ENCODE measurements around the gene RECK. TPM values are rescaled to one million over a fixed set of nuclear protein-coding genes. Genes with fewer than 3 reads are reported as not detected.
"Not testable (repeated sequence)": the region's sequence is repeated elsewhere in the genome, so short reads cannot be mapped to it uniquely, and the experiment has no call there.

The RECK gene
- total RNA-seq, 1 donor from 2014 or later, result 5.3 TPM

DNA sequence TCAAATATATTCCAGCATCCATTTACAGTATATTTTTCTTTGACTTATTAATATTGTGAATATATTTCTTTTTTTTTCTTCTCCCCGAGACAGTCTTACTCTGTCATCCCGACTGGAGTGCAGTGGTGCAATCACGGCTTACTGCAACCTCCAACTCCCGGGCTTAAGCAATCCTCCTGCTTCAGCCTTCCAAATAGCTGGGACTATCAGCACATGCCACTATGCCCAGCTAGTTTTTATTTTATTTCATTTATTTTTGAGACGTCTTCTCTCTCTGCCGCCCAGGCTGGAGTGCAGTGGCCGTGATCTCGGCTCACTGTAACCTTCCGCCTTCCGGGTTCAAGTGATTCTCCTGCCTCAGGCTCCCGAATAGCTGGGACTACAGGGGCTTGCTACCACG, 92.4 kb downstream of the RECK start:
- Mint-ChIP-seq H3K9me3 (no peaks in the 10 kb centered on the region), H3K36me3 (ENCODE audit: low read depth) (no peaks in the 10 kb centered on the region), H3K27ac (no peak overlapping the region), H3K4me1 (ENCODE audit: low read depth) (peaks cover 16% of the 10 kb centered on the region), H3K4me3 (ENCODE audit: low read depth) (no peak overlapping the region), H3K27me3 (ENCODE audit: low read depth) (peaks cover 5% of the 10 kb centered on the region)
- intact Hi-C loops (cut with micrococcal nuclease), result no loop called here
- DNase-seq (ENCODE audit: low spot score), result no peak

GRCh38 chr9:36131666-36132065, 95.0 kb downstream of the RECK start:
- not testable (repeated sequence) for H3K4me3 Mint-ChIP-seq (ENCODE audit: low read depth); DNase-seq (ENCODE audit: low spot score); H3K27ac Mint-ChIP-seq; H3K36me3 Mint-ChIP-seq (ENCODE audit: low read depth); H3K9me3 Mint-ChIP-seq
- intact Hi-C loops (cut with micrococcal nuclease), result loop anchor here (5.0 kb wide), 1 partner anchor 36 kb away; the partner anchor contains the start of gene CCIN
- Mint-ChIP-seq H3K4me1 (ENCODE audit: low read depth) (peaks cover 14% of the 10 kb centered on the region), H3K27me3 (ENCODE audit: low read depth) (peaks cover 13% of the 10 kb centered on the region)

GRCh38 chr9:36132086-36132485, 95.4 kb downstream of the RECK start:
- no peaks in the 10 kb centered on the region for H3K36me3 Mint-ChIP-seq (ENCODE audit: low read depth)
- no peak for DNase-seq (ENCODE audit: low spot score)
- no peak overlapping the region for H3K27ac Mint-ChIP-seq
- no peaks in the 10 kb centered on the region for H3K9me3 Mint-ChIP-seq
- H3K4me1 Mint-ChIP-seq (ENCODE audit: low read depth), result peaks cover 12% of the 10 kb centered on the region
- intact Hi-C loops (cut with micrococcal nuclease), result loop anchor here (5.0 kb wide), 1 partner anchor 35 kb away; the partner anchor contains the start of gene CCIN
- no peak overlapping the region for H3K4me3 Mint-ChIP-seq (ENCODE audit: low read depth)
- peaks cover 13% of the 10 kb centered on the region for H3K27me3 Mint-ChIP-seq (ENCODE audit: low read depth)

DNA sequence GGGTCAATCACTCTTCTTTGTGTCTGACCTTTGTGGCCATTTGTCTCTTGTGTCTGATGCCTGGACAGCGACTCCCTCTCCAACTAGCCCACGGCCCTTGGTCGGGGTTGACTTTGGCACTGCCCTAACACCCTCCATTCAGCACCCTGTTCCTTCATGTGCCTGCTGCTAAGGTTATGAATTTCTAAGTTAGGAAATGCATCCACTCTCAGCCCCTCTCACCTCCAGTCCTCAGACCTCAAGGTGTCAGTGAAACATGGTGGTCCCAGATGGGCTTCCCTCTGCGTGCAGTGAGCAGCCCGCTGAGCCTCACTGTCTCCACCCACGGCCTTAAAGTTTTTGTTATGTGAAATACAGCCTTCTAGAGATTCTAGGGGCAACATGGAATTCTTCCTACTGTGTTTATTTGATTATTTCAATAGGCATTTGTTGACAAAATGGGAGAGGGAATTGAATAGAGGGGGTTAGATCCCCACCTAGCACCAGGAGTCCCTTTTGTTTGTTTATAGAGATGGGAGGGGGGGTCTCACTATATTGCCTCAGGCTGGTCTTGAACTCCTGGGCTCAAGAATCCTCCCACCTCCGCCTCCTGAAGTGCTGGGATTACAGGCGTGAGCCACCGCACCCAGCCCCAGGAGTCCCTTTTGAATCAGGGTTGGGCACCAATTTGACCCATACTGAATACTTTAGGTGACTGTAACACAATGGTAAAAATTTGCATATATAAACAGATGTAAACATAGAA, 98.2 kb downstream of the RECK start:
- Mint-ChIP-seq H3K9me3 (no peaks in the 10 kb centered on the region), H3K4me1 (ENCODE audit: low read depth) (peaks cover 28% of the 10 kb centered on the region), H3K27ac (no peak overlapping the region), H3K36me3 (ENCODE audit: low read depth) (peaks cover 7% of the 10 kb centered on the region), H3K4me3 (ENCODE audit: low read depth) (peak overlapping the region; percentile 83), H3K27me3 (ENCODE audit: low read depth) (peaks cover 12% of the 10 kb centered on the region)
- no peak for DNase-seq (ENCODE audit: low spot score)
- intact Hi-C loops (cut with micrococcal nuclease), result loop anchor here (5.0 kb wide), 1 partner anchor 32 kb away; the partner anchor contains the start of gene CCIN

GRCh38 chr9:36135741-36136271, 99.1 kb downstream of the RECK start:
- H3K27ac Mint-ChIP-seq, result peak overlapping the region; percentile 34
- H3K4me3 Mint-ChIP-seq (ENCODE audit: low read depth), result peak overlapping the region; percentile 83
- H3K27me3 Mint-ChIP-seq (ENCODE audit: low read depth), result peaks cover 12% of the 10 kb centered on the region
- intact Hi-C loops (cut with micrococcal nuclease), result loop anchor here (2.0 kb wide), 2 partner anchors 15 to 55 kb away; partner anchors contain the start of gene CLTA
- no peaks in the 10 kb centered on the region for H3K9me3 Mint-ChIP-seq
- DNase-seq (ENCODE audit: low spot score), result no peak
- peaks cover 9% of the 10 kb centered on the region for H3K36me3 Mint-ChIP-seq (ENCODE audit: low read depth)
- peaks cover 37% of the 10 kb centered on the region for H3K4me1 Mint-ChIP-seq (ENCODE audit: low read depth)

- intact Hi-C loops (cut with micrococcal nuclease), result loop anchor here (2.0 kb wide), 2 partner anchors 14 to 54 kb away; partner anchors contain the start of gene CLTA
- Mint-ChIP-seq H3K27ac (peak within 1 kb of the TSS; percentile 72), H3K9me3 (no peaks in the 10 kb centered on the region), H3K36me3 (ENCODE audit: low read depth) (peaks cover 9% of the 10 kb centered on the region), H3K4me3 (ENCODE audit: low read depth) (peak within 1 kb of the TSS; percentile 96), H3K4me1 (ENCODE audit: low read depth) (peaks cover 43% of the 10 kb centered on the region), H3K27me3 (ENCODE audit: low read depth) (peaks cover 12% of the 10 kb centered on the region)
- DNase-seq (ENCODE audit: low spot score), result peak; percentile 77
These were observed 99.7 kb downstream of the RECK start, which contains the start of gene GLIPR2 for GRCh38 chr9:36136272-36136893. GLIPR2 (plus strand) TSS chr9:36136733; CDS start chr9:36136779, 46 bp downstream.

GRCh38 chr9:36136894-36137391, 100.2 kb downstream of the RECK start:
- peak overlapping the region; percentile 96 for H3K4me3 Mint-ChIP-seq (ENCODE audit: low read depth)
- H3K27ac Mint-ChIP-seq, result peak overlapping the region; percentile 72
- H3K27me3 Mint-ChIP-seq (ENCODE audit: low read depth), result peaks cover 12% of the 10 kb centered on the region
- intact Hi-C loops (cut with micrococcal nuclease), result loop anchor here (2.0 kb wide), 2 partner anchors 14 to 54 kb away; partner anchors contain the start of gene CLTA
- H3K4me1 Mint-ChIP-seq (ENCODE audit: low read depth), result peaks cover 46% of the 10 kb centered on the region
- H3K9me3 Mint-ChIP-seq, result no peaks in the 10 kb centered on the region
- DNase-seq (ENCODE audit: low spot score), result no peak
- peaks cover 9% of the 10 kb centered on the region for H3K36me3 Mint-ChIP-seq (ENCODE audit: low read depth)

DNA sequence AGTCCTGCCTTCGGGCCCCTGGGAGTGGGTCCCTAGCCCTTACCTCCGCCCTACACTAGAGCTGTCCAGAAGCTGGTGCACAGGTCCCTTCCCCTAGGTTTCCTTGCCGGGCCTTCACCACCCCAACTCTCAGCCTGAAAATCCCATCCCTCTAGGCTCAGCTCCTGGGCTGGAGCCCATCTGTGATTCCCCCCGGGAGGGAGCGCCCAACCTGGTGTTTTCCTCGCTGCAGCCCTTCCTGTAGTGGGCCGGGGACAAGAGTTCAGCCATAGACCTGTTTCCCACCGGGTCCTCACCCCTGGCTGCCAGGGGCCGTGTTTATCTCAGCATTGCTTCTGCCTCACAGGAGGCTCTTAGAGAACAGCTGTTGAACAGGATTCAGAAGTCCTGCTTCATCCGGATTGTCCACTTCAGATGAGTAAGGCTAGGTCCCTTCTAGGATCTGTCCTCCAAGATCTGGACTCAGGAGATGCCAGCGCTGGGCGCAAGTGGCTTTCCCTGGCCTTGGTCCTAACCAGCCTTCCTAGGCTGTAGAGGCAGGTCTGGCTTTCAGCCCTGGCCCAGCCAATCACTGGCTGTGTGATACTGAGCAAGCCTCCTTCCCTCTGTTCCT, 100.8 kb downstream of the RECK start:
- peak overlapping the region; percentile 96 for H3K4me3 Mint-ChIP-seq (ENCODE audit: low read depth)
- DNase-seq (ENCODE audit: low spot score), result no peak

DNA sequence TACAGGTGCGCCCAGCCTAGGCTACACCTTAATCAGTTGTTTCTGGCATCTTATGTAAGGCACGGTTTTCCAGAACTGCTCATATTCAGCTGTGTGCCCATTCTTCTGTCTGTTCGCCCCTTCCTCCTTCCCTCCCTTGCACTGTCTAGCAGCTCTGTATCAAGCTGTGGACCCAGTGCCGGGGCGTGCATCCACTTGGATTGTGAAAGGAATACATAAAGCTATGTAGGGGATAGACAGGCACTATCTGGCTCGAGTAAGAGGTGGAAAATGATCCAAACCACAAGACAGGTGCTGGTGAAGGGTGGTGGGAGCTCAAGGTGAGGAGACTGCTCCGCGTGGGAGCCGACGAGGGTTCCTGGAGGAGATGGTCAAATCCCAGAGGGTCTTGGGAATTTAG, 101.8 kb downstream of the RECK start:
- H3K27ac Mint-ChIP-seq, result no peak overlapping the region
- peaks cover 20% of the 10 kb centered on the region for H3K36me3 Mint-ChIP-seq (ENCODE audit: low read depth)
- peaks cover 59% of the 10 kb centered on the region for H3K4me1 Mint-ChIP-seq (ENCODE audit: low read depth)
- H3K27me3 Mint-ChIP-seq (ENCODE audit: low read depth), result peaks cover 9% of the 10 kb centered on the region
- DNase-seq (ENCODE audit: low spot score), result no peak
- peak overlapping the region; percentile 96 for H3K4me3 Mint-ChIP-seq (ENCODE audit: low read depth)
- H3K9me3 Mint-ChIP-seq, result no peaks in the 10 kb centered on the region
- intact Hi-C loops (cut with micrococcal nuclease), result no loop called here

More for the DNA sequence above, 100.8 kb downstream of the RECK start:
- intact Hi-C loops (cut with micrococcal nuclease), result loop anchor here (2.0 kb wide), 2 partner anchors 13 to 53 kb away; partner anchors contain the start of gene CLTA
- Mint-ChIP-seq H3K9me3 (no peaks in the 10 kb centered on the region), H3K4me1 (ENCODE audit: low read depth) (peaks cover 49% of the 10 kb centered on the region), H3K27me3 (ENCODE audit: low read depth) (peaks cover 9% of the 10 kb centered on the region), H3K27ac (peak overlapping the region; percentile 72), H3K36me3 (ENCODE audit: low read depth) (peaks cover 13% of the 10 kb centered on the region)

GRCh38 chr9:36138901-36139300, 102.2 kb downstream of the RECK start:
- Mint-ChIP-seq H3K4me1 (ENCODE audit: low read depth) (peaks cover 63% of the 10 kb centered on the region), H3K36me3 (ENCODE audit: low read depth) (peaks cover 24% of the 10 kb centered on the region), H3K4me3 (ENCODE audit: low read depth) (no peak overlapping the region), H3K9me3 (no peaks in the 10 kb centered on the region), H3K27me3 (ENCODE audit: low read depth) (peaks cover 9% of the 10 kb centered on the region), H3K27ac (no peak overlapping the region)
- intact Hi-C loops (cut with micrococcal nuclease), result no loop called here
- no peak for DNase-seq (ENCODE audit: low spot score)

DNA sequence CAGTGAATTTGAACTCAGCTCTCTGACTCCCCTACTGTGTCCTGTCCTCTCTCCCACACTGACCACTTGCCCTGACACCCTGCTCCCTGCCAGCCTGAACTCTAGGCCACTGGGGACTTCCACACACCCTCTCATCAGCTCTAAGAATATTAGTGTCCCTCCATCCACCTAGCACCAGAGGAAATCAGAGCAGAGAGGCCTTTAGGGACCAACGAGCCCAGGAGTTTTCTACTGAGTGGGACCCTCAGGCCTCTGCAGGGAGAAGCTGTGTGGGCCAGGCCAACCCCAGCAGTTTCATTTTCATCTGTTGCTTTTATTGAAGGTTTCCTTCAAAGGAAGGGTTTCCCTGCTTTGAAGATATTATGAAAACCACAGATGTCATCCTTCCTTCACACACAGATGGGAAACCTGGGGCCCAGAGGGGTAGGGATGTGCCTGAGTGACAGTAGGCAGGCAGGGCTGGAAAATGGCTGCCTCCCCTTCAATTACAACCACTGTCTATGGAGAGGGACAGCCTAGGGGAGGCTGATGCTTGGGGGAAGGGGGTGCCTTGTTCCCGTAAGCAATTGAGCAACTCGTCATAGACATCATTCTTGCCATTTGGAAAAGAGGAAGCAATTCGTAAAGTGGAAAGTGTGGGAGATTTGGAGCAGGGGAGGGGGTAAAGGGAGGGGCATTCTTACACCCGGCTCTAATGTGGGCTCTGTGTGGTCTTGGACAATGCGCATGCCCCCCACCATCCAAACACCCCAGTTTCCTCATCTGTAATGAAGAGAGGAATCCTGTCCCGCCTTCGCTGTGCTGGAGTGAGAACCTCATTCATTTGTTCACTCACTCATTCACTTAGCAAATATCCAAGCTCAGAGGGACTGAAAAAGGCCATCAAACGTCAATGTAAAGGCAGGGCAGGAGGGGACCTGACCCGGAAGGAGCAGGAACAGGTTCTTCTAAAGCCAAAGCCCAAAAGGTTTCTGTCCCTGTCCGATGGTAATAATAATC, 103.7 kb downstream of the RECK start:
- peaks cover 2% of the 10 kb centered on the region for H3K27me3 Mint-ChIP-seq (ENCODE audit: low read depth)
- H3K27ac Mint-ChIP-seq, result peak overlapping the region; percentile 90
- peaks cover 38% of the 10 kb centered on the region for H3K36me3 Mint-ChIP-seq (ENCODE audit: low read depth)
- peaks cover 3% of the 10 kb centered on the region for H3K9me3 Mint-ChIP-seq
- intact Hi-C loops (cut with micrococcal nuclease), result loop anchor here (1.0 kb wide), 1 partner anchor 11 kb away; no protein-coding TSS in a partner anchor
- peaks cover 78% of the 10 kb centered on the region for H3K4me1 Mint-ChIP-seq (ENCODE audit: low read depth)
- peak overlapping the region; percentile 70 for H3K4me3 Mint-ChIP-seq (ENCODE audit: low read depth)
- no peak for DNase-seq (ENCODE audit: low spot score)
